GM12801 (cell line): ENCODE measurements around the gene CDA.

Experiments
- TF ChIP-seq, protein P1 (sequence below): IDR thresholded peaks from one replicate; pipeline ENCODE4 v1.5.1; 2011; ENCODE audit warnings: control low read depth; ENCODE audit not compliant: insufficient read length; ENCODE audit errors: extremely low read depth

Gene CDA

DNA sequence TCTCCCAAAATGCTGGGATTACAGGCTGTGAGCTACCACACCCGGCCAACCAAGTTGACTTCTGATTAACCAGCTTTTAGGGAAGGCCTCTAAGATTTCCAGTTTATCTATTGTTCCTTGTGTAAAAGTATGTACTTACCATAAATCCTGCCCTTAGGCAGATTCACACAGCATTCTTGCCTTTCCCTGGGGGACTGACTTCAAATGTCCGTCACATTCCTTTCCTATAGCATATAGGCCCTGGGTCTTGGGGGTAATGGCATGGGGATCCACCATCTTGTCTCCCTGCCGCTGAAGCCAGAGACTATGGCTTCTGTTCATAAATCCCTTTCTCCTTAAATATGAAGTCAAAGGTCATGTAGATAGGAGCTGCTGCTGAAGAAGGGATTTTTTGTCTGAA, 43.5 kb downstream of the CDA start:
- TF ChIP-seq, protein P1, sequence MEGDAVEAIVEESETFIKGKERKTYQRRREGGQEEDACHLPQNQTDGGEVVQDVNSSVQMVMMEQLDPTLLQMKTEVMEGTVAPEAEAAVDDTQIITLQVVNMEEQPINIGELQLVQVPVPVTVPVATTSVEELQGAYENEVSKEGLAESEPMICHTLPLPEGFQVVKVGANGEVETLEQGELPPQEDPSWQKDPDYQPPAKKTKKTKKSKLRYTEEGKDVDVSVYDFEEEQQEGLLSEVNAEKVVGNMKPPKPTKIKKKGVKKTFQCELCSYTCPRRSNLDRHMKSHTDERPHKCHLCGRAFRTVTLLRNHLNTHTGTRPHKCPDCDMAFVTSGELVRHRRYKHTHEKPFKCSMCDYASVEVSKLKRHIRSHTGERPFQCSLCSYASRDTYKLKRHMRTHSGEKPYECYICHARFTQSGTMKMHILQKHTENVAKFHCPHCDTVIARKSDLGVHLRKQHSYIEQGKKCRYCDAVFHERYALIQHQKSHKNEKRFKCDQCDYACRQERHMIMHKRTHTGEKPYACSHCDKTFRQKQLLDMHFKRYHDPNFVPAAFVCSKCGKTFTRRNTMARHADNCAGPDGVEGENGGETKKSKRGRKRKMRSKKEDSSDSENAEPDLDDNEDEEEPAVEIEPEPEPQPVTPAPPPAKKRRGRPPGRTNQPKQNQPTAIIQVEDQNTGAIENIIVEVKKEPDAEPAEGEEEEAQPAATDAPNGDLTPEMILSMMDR, result no peak

DNA sequence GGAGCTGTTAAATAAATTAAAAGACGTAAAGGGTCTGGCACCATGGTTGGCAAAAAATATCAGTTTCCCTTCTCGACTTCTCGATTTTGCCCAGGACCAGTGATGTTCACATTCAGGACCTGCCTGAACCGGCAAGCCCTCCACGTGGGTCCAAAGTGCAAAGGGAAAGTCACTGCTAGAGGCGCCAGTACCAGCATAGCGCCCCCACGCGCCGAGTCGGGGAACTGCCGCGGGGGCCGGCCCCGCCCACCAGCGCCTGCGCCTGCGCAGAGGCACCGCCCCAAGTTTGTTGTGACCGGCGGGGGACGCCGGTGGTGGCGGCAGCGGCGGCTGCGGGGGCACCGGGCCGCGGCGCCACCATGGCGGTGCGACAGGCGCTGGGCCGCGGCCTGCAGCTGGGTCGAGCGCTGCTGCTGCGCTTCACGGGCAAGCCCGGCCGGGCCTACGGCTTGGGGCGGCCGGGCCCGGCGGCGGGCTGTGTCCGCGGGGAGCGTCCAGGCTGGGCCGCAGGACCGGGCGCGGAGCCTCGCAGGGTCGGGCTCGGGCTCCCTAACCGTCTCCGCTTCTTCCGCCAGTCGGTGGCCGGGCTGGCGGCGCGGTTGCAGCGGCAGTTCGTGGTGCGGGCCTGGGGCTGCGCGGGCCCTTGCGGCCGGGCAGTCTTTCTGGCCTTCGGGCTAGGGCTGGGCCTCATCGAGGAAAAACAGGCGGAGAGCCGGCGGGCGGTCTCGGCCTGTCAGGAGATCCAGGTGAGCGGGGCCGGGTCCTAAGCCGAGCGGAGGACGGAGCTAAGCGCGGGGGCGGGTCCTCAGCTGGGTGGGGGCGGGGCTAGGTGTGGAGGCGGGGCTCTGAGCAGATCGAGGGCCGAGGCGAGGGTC, 44.5 kb downstream of the CDA start, which contains the start of gene PINK1:
TSS of gene PINK1 (plus strand) at position 269 of the 875 bp plus-strand sequence. CDS start at position 360, 91 bp downstream.
- TF ChIP-seq, protein P1, result no peak

DNA sequence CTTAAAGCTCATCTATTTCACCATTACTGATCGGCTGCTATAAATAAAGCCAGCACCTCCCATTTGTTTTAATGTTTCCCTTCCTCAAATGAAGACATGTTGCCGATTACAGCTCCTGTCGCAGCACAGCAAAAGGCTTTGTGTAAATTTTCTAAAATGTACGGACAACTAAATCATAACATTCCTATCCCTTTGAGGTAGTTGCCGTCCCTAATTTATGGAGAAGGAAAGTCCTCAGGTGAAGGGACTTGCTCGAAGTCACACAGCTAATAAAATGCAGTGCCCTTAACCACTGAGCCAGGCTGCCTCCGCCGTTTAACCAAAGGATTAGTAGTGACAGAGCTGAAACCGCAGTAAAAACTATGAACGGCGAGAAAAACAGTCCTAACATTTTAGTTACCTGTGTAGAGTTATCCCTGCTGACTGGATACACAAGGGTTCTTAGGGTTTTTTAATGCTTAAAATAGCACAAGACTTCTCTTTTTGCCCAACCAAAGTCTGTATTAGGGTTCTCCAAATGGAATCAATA, 45.2 kb downstream of the CDA start:
- TF ChIP-seq, protein P1, result no peak

DNA sequence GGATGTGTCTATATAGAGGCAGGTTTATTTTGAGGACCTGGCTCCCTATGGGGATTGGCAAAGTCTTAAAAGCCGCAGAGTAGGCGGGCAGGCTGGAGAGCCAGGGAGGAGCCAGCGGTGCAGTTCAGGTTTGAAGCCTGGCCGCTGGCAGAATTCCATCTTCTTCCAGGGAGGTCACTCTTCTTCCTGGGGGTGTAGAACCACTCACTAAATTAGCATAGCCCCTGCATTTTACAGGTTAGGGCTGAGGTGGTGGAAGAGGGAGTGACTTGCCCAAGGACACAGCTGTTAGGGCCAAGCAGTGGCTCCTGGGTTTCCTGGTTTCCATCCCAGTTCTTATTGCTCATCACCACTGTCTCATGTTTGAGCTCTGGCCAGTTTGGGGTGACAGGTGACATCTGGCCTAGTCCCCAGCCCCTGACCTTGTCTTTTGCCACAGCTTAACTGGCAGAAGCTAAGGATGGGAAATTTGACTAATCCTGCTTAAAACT, 45.7 kb downstream of the CDA start:
- TF ChIP-seq, protein P1, result no peak

DNA sequence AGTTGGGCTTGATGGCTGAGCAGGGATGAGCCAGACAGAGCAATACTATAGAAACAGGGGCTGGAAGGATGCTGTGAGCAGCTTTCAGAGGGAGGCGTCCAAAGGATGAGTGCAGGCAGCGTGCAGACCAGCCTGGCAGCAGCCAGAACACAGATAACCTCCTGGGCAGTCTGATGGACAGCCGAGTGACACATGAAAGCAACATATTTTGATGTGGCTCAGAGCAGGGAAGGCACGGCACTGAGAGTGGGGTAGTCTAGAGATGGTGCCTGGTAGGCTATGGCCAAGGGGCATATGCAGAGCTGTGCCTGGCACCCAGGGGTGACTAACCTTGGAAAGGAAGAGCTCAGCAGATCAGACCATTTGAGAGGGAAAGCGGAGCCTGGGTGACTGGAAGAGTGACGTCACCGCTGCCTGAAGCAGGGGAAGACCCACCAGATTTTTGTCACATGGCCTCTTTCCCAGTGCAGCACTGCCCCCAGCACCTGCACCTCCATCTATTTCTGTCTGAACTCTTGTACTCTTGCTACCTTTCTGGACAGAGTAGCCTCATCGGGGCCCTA, 48.0 kb downstream of the CDA start:
- TF ChIP-seq, protein P1, result no peak

DNA sequence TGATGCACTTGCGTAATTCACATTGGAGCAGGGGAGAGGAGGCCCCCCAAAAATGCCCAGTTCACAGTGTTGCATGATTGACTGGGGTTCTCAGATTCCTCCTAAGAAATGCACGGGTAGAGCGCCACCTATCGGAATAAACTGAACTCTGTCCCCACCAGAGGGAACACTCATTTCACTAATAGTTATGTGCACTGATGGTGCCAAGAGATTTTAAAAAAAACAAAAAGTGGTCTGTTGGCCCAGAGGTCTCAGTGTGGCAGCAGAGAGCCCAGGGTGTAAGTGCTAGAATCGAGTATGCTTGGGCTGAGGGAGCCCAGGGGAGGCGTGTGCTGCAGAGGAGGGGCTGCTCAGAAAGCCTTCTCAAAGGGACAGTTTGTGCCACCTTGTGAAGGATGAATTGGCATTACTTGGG, 51.3 kb downstream of the CDA start:
- TF ChIP-seq, protein P1, result no peak

DNA sequence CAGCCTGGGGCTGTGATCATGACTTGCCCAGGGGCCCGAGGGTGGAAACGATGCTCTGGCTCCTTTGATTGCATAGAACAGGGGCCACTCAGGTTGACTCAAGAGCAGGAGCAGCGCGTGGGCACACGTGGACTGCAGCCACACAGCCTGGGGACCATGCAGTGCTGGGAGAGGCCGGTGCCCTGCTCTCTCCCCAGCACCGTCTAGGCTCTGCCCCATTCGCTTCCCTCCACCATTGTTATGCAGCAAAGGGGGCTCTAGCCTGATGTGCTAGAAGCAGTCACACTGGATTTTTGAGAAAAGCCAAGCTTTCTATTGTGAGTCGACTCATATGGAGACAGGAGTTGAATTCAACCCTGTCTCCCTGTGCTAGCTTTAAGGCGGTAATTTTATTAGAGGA, 53.1 kb downstream of the CDA start:
- TF ChIP-seq, protein P1, result no peak
